Activated CD4-positive, alpha-beta T cell treated with anti-CD3 and anti-CD28 coated beads, Interleukin-2, amount 10 ng/mL, durations not matched to agents 7 days and 5 days (primary cell): ENCODE measurements around the gene ALG8. TPM values are rescaled to one million over a fixed set of nuclear protein-coding genes. Genes with fewer than 3 reads are reported as not detected.
"Not testable (repeated sequence)": the region's sequence is repeated elsewhere in the genome, so short reads cannot be mapped to it uniquely, and the experiment has no call there.

Experiments
- CTCF ChIA-PET: fragments of 350-600 bp; sonication (Branson Sonifier 250); formaldehyde crosslinking; loops from one replicate; lab custom pipeline; 2021; ENCODE audit warnings: antibody characterized with exemption; lab: Charles Lee
- POLR2A ChIA-PET: fragments of 350-600 bp; sonication (Branson Sonifier 250); formaldehyde crosslinking; loops from one replicate; lab custom pipeline; 2021; ENCODE audit warnings: antibody characterized with exemption; lab: Charles Lee
- DNase-seq: peaks from one replicate; pipeline ENCODE4 v3.0.0-alpha.2; 2020
- H3K27ac Mint-ChIP-seq: one replicate; pipeline ENCODE4 v1.8.0; 2021; ENCODE audit warnings: mild to moderate bottlenecking, moderate library complexity, mixed read lengths
- H3K27me3 Mint-ChIP-seq: one replicate; pipeline ENCODE4 v1.8.0; 2021; ENCODE audit warnings: mixed read lengths
- H3K36me3 Mint-ChIP-seq: one replicate; pipeline ENCODE4 v1.8.0; 2021; ENCODE audit warnings: low read depth, mixed read lengths
- H3K4me1 Mint-ChIP-seq: one replicate; pipeline ENCODE4 v1.8.0; 2021; ENCODE audit warnings: mixed read lengths
- H3K4me3 Mint-ChIP-seq: one replicate; pipeline ENCODE4 v1.8.0; 2021; ENCODE audit warnings: mild to moderate bottlenecking, moderate library complexity, mixed read lengths
- H3K9me3 Mint-ChIP-seq: one replicate; pipeline ENCODE4 v1.8.0; 2021; ENCODE audit warnings: mixed read lengths
- total RNA-seq, 2 experiments: library from RNA; stranded (reverse); gene quantifications; one replicate each; pipeline ENCODE4 v1.2.3, GENCODE V29; 2021

Gene ALG8
- total RNA-seq, 2 experiments from 2014 or later: 51.2 to 70.3 TPM

DNA sequence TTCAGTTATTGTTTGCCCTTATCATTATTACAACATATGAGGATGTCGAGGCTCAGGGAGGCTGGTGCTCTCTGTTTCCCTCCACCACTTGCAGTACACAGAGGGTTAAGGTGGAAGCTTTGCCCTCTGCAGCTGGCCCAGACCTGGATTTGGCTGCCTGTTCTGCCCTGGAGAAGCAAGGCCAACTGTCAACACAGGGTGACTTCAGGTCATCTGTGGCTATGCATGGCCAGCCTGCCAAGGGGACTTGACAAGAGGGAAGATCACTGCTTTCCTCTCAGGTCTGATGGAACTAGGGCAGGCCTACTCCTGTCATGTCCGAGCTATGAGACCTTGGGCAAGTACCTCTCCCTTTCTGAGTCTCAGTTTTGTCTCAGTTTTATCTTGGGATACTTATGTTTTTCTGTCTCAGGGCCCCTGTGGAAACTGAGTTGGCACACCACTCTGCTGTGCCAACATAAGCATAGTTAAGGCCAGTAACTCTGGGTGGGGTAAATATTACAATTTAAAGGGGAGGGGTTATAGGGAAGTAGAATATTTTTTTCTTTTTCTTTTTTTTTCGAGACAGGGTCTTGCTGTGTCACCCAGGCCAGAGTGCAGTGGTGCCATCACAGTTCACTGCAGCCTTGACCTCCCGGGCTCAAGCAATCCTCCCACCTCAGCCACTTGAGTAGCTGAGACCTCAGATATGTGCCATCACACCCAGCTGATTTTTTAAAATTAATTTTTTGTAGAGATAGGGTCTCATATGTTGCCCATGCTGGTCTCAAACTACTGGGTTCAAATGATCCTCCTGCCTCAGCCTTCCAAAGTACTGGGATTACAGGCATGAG, 78.1 kb downstream of the ALG8 start:
- no peak for DNase-seq
- Mint-ChIP-seq H3K36me3 (peaks cover 6% of the 10 kb centered on the region), H3K4me1 (no peaks in the 10 kb centered on the region), H3K4me3 (no peak overlapping the region), H3K9me3 (no peaks in the 10 kb centered on the region), H3K27ac (no peak overlapping the region), H3K27me3 (no peaks in the 10 kb centered on the region)
- CTCF ChIA-PET: interaction anchor here (0.6 to 1.1 kb wide), 3 partner anchors 15 to 503 kb away, joined by 3 to 6 read pairs (median 5); no protein-coding TSS in a partner anchor
- POLR2A ChIA-PET: no interaction called here

DNA sequence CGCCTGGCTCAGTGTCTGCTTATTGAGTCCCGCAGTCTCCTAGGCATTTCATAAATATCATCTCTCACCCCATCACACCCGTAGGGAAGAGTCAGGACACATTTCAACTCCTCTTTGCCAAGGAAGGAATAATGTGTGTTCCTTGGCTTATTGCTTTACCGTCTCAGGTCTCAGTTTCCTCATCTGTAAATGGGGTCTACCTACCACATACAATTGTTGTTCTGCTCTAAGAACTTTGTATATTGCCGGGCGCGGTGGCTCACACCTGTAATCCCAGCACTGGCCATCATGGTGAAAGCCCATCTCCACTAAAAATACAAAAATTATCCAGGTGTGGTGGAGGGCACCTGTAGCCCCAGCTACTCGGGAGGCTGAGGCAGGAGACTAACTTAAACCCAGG, 78.9 kb downstream of the ALG8 start:
- H3K9me3 Mint-ChIP-seq: no peaks in the 10 kb centered on the region
- no peaks in the 10 kb centered on the region for H3K4me1 Mint-ChIP-seq
- POLR2A ChIA-PET: no interaction called here
- H3K4me3 Mint-ChIP-seq: no peak overlapping the region
- CTCF ChIA-PET: interaction anchor here (0.9 to 1.1 kb wide), 2 partner anchors 14 to 503 kb away, joined by 3 to 6 read pairs; no protein-coding TSS in a partner anchor
- DNase-seq: no peak
- H3K27me3 Mint-ChIP-seq: no peaks in the 10 kb centered on the region
- H3K36me3 Mint-ChIP-seq: peaks cover 6% of the 10 kb centered on the region
- no peak overlapping the region for H3K27ac Mint-ChIP-seq

DNA sequence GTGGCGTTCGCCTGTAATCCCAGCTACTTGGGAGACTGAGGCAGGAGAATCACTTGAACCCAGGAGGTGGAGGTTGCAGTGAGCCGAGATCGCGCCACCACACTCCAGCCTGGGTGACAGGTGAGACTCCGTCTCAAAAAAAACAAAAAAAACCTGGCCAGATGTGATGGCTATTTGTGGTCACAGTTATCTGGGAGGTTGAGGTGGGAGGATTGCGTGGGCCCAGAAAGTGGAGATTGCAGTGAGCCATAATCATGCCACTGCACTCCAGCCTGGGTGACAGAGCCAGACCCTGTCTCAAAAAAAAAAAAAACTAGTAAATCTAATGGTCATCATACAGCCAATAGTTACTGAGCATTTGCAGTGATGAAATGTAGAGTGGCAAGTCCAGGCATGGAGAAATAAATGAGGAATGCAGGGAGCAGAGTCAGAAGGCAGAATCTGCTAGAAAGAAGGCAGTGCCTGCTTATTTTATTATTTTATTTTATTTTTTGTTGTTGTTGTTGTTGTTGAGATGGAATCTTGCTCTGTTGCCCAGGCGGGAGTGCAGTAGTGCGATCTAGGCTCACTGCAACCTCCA, 79.6 kb downstream of the ALG8 start:
- H3K27me3 Mint-ChIP-seq, H3K36me3 Mint-ChIP-seq, POLR2A ChIA-PET, H3K27ac Mint-ChIP-seq, DNase-seq, H3K9me3 Mint-ChIP-seq, H3K4me3 Mint-ChIP-seq, H3K4me1 Mint-ChIP-seq: not testable (repeated sequence)
- CTCF ChIA-PET: interaction anchor here (1.2 kb wide), 1 partner anchor 13 kb away, joined by 6 read pairs; no protein-coding TSS in a partner anchor

DNA sequence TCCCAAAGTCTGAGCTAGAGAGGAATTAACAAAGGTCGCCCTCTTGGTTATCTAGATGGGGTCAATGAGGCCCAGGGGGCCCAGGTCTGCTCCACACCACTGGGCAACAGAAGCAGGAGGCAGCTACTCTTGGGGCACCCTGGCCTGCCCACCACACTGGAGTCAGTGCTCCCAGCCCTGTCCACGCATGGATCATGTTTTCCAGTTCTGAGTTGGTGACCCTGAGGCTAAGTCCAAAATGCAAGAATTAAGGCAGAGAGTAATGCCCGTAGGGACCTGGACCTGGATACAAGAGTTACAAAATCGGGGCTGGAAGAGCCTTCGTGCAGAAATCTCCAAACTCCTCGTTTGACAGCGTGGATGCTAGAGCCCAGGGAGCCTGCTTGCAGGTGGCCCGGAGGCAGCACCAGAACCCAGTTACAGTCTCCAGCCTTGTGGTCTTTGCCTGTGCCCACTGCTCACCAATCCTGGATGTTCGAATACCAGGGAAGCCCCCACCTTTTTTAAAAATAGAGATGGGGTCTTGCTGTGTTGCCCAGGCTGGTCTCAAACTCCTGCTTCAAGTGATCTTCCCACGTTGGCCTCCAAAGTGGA, 81.9 kb downstream of the ALG8 start:
- ChIA-PET CTCF (no interaction called here), POLR2A (no interaction called here)
- Mint-ChIP-seq H3K36me3 (no peaks in the 10 kb centered on the region), H3K27me3 (no peaks in the 10 kb centered on the region), H3K4me1 (no peaks in the 10 kb centered on the region), H3K27ac (no peak overlapping the region), H3K4me3 (no peak overlapping the region), H3K9me3 (no peaks in the 10 kb centered on the region)
- no peak for DNase-seq

DNA sequence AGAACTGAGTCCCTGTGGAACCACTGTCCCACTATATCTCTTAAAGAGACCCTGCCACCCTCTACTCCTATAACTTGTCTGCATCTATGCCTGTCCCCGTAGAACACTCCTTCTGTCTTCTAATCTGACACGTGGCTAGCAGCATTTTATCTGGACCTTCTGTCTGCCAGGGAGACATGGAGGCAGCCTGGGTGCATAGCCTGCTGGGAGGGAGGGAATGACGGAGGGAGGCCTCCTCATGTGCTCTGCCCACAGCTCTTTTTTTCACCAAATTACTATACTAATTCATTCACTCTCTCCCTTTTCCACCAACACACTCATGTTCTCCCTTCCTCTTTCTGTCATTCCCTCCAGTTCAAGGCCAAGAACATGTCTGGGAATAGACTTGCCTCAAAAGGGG, 83.3 kb downstream of the ALG8 start:
- no peaks in the 10 kb centered on the region for H3K27me3 Mint-ChIP-seq

DNA sequence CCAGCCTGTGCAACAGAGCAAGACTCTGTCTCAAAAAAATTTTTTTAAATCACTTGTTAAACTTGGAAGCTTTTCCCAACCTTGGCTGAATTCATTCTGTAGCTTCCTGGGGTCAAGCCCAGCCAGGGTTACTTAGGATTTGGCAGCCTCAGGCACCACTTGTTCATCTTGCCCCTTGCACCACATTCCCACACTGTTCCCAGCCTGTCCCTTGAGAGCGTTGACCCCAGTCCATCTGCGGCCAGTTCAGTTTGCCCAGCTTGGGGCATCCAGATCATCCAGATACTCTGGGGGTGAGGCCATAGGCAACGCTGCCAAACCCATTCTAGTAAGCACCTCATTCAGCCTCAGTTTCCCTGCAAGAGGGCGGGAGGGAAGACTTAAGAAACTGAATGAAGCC, 84.5 kb downstream of the ALG8 start:
- DNase-seq: no peak
- H3K9me3 Mint-ChIP-seq: no peaks in the 10 kb centered on the region
- H3K4me1 Mint-ChIP-seq: peaks cover 4% of the 10 kb centered on the region
- no peak overlapping the region for H3K4me3 Mint-ChIP-seq
- no peak overlapping the region for H3K27ac Mint-ChIP-seq
- ChIA-PET POLR2A (no interaction called here), CTCF (interaction anchor here (1.1 kb wide), 1 partner anchor 9 kb away, joined by 3 read pairs; no protein-coding TSS in a partner anchor)
- H3K27me3 Mint-ChIP-seq: no peaks in the 10 kb centered on the region
- H3K36me3 Mint-ChIP-seq: no peaks in the 10 kb centered on the region

More for the DNA sequence above, 83.3 kb downstream of the ALG8 start:
- H3K9me3 Mint-ChIP-seq: no peaks in the 10 kb centered on the region
- ChIA-PET POLR2A (no interaction called here), CTCF (interaction anchor here (0.7 kb wide), 1 partner anchor 16 kb away, joined by 3 read pairs; no protein-coding TSS in a partner anchor)
- no peak overlapping the region for H3K27ac Mint-ChIP-seq
- H3K36me3 Mint-ChIP-seq: no peaks in the 10 kb centered on the region
- DNase-seq: no peak
- no peaks in the 10 kb centered on the region for H3K4me1 Mint-ChIP-seq
- no peak overlapping the region for H3K4me3 Mint-ChIP-seq

DNA sequence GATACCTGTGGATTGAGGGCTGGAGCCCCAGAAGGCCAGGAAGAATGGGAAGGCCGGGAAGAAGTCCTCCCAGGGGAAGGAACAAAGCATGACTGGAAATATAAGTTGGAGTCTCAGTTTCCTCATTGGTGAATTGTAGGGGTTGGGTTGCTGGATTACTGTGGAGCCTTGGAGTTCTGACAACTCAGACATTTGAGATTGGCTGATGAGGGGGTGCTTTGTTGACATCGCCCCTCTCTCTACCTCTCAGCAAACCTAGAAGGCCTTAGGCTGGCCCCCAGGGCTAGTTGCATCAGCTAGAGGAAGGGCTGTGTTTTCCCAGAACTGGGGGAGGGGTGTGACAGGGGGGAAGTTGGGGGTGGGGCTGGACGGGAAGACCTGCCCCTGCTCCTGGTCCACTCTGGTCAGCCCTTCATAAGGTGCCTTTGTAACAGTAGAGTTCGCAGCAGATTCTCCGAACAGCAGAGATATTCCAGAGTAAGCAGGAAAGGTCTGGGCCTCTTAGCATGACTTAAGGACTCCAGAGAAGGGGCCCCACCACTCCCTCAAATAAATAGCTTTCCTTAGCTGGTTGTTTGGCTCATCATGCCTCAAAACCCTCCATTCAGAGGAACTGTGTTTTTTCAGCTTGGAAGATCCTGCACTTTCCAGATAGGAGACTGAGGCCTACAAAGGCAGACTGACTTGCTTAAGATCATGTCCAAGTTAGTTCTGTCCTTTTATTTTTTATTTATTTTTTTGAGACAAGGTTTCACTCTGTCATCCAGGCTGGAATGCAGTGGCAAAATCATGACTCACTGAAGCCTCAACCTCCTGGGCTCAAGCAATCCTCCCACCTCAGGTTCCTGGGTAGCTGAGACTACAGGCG, 88.2 kb downstream of the ALG8 start:
- CTCF ChIA-PET: interaction anchor here (0.5 to 0.6 kb wide), 3 partner anchors 14 to 583 kb away, joined by 3 to 4 read pairs (median 3); no protein-coding TSS in a partner anchor
- POLR2A ChIA-PET: no interaction called here
- Mint-ChIP-seq H3K27me3 (no peaks in the 10 kb centered on the region), H3K9me3 (no peaks in the 10 kb centered on the region), H3K27ac (no peak overlapping the region), H3K36me3 (no peaks in the 10 kb centered on the region), H3K4me1 (peaks cover 7% of the 10 kb centered on the region), H3K4me3 (no peak overlapping the region)
- DNase-seq: no peak

Other genes with a start within 250 kb of the ALG8 start
- gene INTS4, start 145.0 kb downstream of the ALG8 start, total RNA-seq: 10 to 100 TPM; 49.1 to 50.3 TPM
- gene KCTD14, start 116.3 kb downstream of the ALG8 start, total RNA-seq: under 1 TPM; 0.19 to 0.25 TPM
- gene THRSP, start 75.8 kb downstream of the ALG8 start, total RNA-seq: not detected
- 100 to 1,000 TPM; 182 to 220 TPM for gene NDUFC2, start 59.8 kb downstream of the ALG8 start, total RNA-seq
- 1 to 10 TPM; 8.9 TPM for gene KCTD21, start 49.0 kb upstream of the ALG8 start, total RNA-seq
- gene USP35, start 49.3 kb upstream of the ALG8 start, total RNA-seq: 10 to 100 TPM; 13.0 to 13.2 TPM